Activated T-helper 9 cell treated with anti-CD3 and anti-CD28 coated beads, Interleukin-2, amount 50 U/mL, for 16 hours (primary cell): ENCODE results near the gene TSEN15.
"Not testable (repeated sequence)": the region's sequence is repeated elsewhere in the genome, so short reads cannot be mapped to it uniquely, and the experiment has no call there.

ENCODE experiments used
- DNase-seq: peaks from one replicate; pipeline ENCODE4 v3.0.0-alpha.2; 2020; ENCODE audit warnings: low read depth

TSEN15 gene

DNA sequence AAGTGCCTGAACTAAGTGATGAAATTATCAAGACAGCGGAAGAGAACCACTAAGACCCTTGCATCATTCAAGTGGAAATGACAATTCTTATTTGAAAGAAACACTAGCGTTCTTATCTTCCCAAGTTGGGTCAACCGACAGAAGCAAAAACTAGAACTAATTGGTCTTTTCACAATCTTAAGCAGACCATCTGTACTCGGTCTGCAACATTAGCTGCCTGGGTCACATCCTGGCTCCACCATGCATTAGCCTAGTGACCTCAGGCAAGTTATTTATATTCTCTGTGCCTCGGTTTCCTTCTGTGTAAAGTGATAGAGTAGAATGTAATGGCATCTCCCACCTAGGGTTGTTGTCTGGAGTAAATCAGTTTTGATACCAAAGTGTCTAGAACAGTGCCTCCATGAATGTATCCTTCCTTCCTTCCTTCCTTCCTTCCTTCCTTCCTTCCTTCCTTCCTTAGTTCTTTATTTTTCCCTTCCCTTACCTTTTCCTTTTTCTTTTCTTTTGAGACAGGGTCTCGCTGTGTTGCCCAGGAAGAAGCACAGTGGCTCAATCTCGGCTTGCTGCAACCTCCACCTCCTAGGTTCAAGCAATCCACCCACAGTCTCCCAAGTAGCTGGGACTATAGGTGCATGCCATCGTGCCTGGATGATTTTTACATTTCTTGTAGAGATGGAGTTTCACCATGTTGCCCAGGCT is 20.0 kb upstream of the TSEN15 start:
- DNase-seq, result no peak

DNA sequence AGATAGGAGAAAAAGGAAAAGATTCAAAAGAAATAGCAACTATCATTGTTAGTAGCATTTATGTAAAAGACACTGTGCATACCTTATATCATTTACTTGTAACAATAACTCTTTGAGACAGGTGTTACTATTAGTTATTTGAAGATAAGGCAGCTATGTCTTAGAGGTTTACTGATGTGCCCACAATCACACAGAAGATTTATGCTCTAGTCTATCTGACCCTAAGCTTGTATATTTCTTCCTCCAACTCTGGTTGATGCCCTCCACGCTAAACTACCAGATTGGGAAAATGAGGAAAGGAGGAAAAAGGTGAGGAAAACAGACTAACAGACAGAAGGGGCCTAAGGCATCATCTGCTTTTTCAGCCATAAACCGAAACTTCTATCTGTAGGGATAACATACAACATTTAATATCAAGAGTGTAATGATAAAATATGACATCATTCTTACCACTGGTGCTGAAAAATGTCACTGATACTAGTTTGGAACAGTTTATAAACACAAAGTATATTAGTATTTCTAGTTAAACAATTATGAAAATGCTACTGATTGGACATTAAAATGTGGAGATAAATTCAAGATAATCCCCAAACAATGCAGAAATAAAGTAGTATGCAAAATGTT is 19.1 kb upstream of the TSEN15 start:
- DNase-seq, result no peak

GRCh38 chr1:184032930-184033418 is 18.6 kb upstream of the TSEN15 start:
- DNase-seq, result no peak

DNA sequence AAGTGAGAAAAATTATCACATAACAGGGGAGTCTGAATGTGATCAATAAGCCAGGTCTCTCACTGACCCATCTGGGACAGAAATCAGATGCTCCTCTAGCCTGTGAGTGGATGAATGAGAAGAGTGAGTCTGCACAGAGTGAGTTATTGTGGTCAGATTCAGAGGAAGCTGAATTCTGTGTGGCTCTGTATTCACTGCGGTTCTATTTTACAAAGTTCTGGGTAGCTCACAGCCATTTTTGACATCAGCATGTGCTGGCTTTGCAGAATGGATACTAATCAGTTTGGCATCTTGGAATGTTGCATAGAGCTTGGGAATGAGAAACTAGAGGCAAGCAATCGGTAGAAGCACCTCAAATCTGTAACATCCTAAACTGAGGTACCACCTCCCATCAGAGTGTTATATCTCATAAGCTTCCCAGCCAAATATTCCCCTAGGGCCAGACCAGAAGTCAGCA is 17.8 kb upstream of the TSEN15 start:
- no peak for DNase-seq

GRCh38 chr1:184034761-184035379 is 16.7 kb upstream of the TSEN15 start:
- DNase-seq, result no peak

DNA sequence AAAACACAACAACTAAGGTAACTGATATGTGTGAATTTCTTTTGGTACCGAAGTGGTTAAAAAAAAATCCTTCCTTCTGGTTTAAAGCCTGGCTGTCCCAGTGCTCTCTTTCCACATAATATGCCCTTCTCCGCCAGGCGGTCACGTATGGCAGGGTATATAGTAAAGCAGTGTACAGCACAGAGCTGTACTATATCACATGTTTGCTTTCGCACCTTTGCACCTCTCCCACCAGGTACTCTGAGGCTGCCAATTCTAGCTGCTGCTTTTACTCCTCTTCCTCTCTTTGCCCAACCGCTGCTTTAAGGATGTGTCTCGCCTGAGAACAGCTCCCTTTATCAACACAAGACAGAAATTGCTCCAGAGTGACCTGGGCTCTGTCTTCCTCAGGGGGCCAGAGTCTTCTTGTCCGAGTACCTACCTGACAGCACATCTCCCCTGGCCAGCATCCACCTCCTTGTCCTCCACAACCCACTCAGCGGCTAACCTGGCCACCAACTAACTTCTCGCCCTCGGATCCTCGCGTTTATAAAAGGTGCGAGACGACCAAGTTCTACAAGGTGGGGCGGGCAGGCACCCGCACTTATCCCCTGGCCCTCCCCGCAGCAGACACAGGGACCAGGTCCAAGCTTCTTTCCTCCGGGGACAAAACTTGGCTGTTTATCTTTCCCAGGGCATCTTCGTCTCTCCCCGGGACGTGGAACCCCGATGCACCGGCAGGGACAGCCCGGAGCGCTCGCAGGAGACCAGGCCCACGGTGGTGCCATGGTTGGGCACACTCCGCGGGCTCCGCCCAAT is 15.6 kb upstream of the TSEN15 start:
- no peak for DNase-seq

- DNase-seq, result no peak
These were observed 15.0 kb upstream of the TSEN15 start for GRCh38 chr1:184036517-184036949.

DNA sequence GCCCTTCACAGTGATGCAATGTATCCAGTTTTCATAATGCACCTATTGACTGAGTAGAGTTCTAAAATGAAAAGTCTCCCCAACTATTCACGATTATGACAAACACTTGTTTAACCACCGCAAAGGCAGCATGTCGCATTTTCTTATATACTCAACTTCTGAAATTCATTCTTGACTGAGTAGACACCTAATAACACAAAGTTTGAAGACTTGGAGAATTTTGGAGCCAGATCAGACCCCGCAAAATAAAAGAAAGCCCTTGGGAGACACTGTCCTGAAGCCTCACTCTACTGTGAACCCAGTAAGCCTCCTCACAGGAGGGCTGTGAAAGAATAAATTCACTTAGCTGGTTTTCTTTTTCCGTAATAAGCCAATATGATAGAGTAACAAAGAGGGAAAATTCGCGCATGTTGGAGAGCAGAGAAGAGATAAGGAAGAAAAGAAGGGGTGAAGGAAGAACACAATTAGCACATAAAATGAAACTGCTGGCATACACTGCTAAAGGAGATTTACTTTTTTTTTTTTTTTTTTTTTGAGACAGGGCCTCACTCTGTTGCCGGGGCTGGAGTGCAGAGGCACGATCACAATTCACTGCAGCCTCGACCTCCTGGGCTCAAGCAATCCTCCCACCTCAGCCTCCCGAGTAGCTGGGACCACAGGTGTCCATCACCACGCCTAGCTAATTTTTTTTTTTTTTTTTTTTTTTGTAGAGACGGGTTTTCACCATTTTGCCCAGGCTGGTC is 13.5 kb upstream of the TSEN15 start:
- no peak for DNase-seq

DNA sequence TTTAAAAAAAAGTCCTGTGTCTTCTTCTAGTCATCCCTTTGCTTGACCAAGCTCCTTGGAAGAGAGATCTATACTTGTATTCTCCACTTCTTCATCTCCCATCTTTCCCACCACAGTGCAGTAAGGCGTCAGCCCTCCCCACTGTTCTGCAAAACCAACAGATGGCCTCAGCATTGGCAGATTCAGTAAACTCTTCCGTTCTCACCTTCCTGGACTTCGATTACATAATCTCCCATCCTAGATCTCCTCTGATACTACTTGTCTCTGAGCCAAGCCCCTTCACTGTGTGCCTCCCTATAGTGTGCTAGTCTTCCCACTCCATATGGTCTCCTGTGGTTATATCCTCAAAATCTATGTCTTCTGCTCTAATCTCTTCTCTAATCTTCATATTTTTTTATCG is 12.4 kb upstream of the TSEN15 start:
- DNase-seq, result no peak

- DNase-seq, result no peak
These were observed 9.8 kb upstream of the TSEN15 start for GRCh38 chr1:184041731-184042130.

- DNase-seq, result not testable (repeated sequence)
These were observed 8.2 kb upstream of the TSEN15 start for GRCh38 chr1:184043315-184043714.

DNA sequence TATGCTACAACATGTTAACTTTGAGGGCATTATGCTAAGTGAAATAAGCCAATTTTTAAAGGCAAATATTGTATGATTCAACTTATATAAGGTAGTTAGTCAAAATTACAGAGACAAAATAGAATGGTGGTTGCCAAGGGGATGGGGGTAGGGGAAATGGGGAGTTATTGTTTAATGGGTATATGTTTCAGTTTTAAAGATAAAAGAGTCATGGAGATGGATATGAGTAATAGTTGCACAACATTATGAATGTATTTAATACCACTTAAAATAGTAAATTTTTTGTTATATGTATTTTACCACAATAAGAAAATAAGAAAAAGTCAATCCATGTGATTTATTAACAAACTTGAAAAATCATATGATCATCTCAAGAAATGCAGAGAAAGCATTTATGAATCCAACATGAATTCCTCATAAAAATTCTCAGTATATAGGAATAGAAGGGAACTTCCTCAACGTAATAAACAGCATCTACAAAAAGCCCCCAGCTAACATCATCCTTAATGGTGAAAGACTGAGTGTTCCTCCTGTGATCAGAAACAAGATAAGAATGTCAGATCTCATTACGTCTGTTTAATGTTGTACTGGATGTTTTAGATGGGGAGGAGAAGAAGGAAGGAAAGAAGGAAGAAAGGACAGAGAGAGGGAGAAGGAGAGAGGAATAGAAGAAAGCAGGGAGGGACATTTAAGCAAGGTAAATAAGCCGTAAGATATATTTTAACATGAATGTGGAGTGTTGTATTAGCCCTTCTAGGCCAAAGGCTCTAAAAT is 6.7 kb upstream of the TSEN15 start:
- DNase-seq, result no peak

DNA sequence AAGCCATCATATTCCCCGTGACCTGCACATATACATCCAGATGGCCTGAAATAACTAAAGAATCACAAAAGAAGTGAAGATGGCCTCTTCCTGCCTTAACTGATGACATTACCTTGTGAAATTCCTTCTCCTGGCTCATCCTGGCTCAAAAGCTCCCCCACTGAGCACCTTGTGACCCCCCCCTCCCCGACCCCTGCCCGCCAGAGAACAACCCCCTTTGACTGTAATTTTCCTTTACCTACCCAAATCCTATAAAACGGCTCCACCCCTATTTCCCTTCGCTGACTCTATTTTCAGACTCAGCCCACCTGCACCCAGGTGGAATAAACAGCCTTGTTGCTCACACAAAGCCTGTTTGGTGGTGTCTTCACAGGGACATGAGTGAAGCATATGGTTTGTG is 4.0 kb upstream of the TSEN15 start:
- DNase-seq, result not testable (repeated sequence)

DNA sequence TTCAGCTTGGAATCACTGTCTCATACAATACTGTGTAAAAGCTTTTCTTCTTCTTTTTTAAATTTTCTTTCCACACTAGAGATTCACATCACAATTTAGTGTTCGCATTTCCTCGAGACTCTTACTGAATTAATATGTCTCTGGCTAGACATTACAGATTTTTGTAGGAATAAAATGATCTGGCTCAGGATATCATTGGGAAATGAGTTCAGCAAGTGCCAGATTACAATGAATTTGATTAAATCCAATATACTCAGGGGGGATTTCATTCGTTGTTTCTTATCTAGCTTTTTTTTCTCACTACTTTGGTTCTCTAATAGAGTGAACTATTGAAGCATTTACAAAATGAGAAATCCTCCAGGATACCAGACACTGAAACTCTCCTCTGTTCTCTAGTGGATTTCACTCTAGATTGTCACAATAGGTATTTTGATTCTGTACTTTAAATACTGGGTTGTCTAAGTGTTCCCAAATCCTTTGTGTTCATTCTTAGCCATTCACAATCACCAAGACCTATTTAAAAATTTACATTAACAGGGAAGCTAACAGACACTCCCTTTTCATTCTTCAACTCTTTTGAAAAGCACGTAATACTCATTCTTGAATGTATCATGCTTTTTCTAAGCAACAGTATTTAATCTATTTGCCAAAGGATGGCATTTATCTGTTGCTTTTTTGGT is 2.8 kb upstream of the TSEN15 start:
- no peak for DNase-seq

- no peak for DNase-seq
These were observed 2.2 kb upstream of the TSEN15 start for GRCh38 chr1:184049291-184049690.

- DNase-seq, result no peak
These were observed 1.6 kb upstream of the TSEN15 start for GRCh38 chr1:184049836-184050468.

- no peak for DNase-seq
These were observed 894 bp upstream of the TSEN15 start for GRCh38 chr1:184050636-184051035.

DNA sequence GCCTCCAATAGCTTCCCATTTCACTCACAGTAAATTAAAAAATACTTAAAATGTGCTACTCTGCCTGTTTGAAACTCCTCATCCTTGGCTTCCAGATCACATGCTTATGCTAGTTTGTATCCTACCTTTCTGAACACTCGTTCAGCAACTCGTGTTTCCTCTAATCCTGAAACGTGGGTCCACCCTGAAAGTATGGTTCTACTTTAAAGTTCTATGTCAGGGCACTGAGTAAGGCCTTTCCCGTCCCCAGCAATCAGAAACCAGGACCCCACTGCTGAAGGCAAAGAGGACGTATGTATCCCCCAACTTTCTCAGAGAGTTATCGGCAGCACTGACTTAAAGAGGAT is 419 bp upstream of the TSEN15 start:
- no peak for DNase-seq

- no peak for DNase-seq
These were observed 647 bp downstream of the TSEN15 start for GRCh38 chr1:184052194-184052559.

DNA sequence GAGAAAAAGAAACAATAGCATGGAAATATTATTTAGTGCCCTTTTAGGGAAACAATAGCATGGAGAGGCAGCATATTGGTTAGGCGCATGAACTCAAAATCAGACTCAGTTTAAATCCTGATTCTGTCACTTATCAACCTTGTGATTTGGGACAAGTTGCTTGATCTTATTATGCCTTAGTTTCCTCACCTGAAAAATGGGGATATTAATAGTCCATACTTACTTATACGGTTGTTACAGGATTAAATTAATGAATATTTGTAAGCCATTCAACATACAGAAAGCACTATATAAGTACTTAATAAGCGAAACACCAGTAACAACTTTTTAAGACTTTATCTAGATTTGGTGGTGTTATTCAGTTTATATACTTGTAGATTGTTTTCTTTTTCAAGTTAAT is 1.2 kb downstream of the TSEN15 start:
- DNase-seq, result no peak
